ENCODE measurements around the gene GLRA3.
"Not testable (repeated sequence)": the region's sequence is repeated elsewhere in the genome, so short reads cannot be mapped to it uniquely, and the experiment has no call there.

DNA sequence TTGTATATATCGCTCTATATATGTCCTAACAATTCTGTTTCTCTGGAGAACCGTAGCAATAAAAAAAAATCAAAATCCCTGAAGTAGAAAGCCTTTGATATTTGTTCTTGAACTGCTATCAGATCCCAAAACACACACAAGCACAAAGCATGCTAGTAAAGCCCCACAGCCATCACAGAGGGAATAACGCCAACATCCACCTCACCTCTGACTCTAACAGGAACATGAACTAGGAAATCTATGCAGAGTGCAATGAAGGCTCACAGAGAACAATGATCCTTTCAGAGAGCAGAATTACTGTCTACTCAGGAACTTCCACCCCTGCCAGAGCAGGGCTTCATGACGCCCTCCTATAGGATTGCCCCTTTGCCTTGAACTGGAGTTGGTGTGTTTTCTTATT, 44.1 kb upstream of the GLRA3 start:
- TF ChIP-seq, protein P1, sequence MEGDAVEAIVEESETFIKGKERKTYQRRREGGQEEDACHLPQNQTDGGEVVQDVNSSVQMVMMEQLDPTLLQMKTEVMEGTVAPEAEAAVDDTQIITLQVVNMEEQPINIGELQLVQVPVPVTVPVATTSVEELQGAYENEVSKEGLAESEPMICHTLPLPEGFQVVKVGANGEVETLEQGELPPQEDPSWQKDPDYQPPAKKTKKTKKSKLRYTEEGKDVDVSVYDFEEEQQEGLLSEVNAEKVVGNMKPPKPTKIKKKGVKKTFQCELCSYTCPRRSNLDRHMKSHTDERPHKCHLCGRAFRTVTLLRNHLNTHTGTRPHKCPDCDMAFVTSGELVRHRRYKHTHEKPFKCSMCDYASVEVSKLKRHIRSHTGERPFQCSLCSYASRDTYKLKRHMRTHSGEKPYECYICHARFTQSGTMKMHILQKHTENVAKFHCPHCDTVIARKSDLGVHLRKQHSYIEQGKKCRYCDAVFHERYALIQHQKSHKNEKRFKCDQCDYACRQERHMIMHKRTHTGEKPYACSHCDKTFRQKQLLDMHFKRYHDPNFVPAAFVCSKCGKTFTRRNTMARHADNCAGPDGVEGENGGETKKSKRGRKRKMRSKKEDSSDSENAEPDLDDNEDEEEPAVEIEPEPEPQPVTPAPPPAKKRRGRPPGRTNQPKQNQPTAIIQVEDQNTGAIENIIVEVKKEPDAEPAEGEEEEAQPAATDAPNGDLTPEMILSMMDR (IDR thresholded peaks at IDR 0.05): not testable (repeated sequence)
- TF ChIP-seq POLR2A, EP300 (IDR thresholded peaks at IDR 0.05): not testable (repeated sequence)
